ENCODE data around the gene TTLL8.

DNA sequence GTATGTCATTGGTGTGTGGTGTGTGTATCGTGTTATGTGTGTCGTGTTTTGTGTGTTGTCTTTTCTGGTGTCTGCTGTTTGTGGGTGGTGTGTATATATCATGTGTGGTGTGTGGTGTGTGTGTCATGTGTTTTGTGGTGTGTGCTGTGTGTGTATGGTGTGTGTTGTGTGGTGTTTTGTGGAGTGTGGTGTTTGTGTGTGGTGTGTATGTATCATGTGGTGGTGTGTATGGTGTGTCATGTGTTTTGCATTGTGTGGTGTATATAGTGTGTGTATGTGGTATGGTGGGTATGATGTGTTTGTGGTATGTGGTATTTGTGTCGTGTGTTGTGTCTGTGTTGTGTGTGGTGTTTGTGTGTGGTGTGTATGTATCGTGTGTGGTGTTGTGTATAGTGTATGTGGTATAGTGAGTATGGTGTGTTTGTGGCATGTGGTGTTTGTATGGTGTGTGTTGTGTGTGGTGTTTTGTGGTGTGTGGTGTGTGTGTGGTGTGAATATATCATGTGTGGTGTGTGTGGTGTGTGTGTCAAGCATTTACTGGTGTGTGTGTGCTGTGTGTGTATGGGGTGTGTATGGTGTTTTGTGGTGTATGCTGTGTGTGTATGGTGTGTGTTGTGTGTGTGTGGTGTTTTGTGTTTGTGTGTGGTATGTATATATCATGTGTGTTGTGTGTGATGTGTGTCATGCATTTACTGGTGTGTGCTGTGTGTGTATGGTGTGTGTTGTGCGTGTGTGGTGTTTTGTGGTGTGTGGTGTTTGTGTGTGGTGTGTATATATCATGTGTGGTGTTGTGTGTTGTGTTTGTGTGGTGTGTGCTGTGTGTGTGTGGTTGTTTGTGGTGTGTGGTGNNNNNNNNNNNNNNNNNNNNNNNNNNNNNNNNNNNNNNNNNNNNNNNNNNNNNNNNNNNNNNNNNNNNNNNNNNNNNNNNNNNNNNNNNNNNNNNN lies 84.8 kb downstream of the TTLL8 start:
- TF ChIP-seq CHD2 (IDR thresholded peaks at IDR 0.05; ENCODE audit: low read length, partially characterized antibody) (no peak), TEAD4 (IDR thresholded peaks at IDR 0.05; ENCODE audit: borderline replicate concordance, insufficient read depth) (no peak), RCOR1 (IDR thresholded peaks at IDR 0.05; ENCODE audit: low read length) (no peak), EP300 (IDR thresholded peaks at IDR 0.05; ENCODE audit: borderline replicate concordance in 1 of 2, low read depth in 1 of 2, low read length in 1 of 2) (no peak), ELF1 (IDR thresholded peaks at IDR 0.05) (no peak), YY1 (IDR thresholded peaks at IDR 0.05; ENCODE audit: low read depth) (no peak), JUND (IDR thresholded peaks at IDR 0.05) (no peak), POLR2AphosphoS5 (IDR thresholded peaks at IDR 0.05; ENCODE audit: low read depth, low read length) (no peak), TAF1 (IDR thresholded peaks at IDR 0.05; ENCODE audit: borderline replicate concordance, low read depth, low read length) (no peak), FOXM1 (IDR thresholded peaks at IDR 0.05; ENCODE audit: low read depth) (no peak)
- TF ChIP-seq, protein P1, sequence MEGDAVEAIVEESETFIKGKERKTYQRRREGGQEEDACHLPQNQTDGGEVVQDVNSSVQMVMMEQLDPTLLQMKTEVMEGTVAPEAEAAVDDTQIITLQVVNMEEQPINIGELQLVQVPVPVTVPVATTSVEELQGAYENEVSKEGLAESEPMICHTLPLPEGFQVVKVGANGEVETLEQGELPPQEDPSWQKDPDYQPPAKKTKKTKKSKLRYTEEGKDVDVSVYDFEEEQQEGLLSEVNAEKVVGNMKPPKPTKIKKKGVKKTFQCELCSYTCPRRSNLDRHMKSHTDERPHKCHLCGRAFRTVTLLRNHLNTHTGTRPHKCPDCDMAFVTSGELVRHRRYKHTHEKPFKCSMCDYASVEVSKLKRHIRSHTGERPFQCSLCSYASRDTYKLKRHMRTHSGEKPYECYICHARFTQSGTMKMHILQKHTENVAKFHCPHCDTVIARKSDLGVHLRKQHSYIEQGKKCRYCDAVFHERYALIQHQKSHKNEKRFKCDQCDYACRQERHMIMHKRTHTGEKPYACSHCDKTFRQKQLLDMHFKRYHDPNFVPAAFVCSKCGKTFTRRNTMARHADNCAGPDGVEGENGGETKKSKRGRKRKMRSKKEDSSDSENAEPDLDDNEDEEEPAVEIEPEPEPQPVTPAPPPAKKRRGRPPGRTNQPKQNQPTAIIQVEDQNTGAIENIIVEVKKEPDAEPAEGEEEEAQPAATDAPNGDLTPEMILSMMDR (IDR thresholded peaks at IDR 0.05), result no peak
- TF ChIP-seq, protein P2, sequence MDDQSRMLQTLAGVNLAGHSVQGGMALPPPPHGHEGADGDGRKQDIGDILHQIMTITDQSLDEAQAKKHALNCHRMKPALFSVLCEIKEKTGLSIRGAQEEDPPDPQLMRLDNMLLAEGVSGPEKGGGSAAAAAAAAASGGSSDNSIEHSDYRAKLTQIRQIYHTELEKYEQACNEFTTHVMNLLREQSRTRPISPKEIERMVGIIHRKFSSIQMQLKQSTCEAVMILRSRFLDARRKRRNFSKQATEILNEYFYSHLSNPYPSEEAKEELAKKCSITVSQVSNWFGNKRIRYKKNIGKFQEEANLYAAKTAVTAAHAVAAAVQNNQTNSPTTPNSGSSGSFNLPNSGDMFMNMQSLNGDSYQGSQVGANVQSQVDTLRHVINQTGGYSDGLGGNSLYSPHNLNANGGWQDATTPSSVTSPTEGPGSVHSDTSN (IDR thresholded peaks at IDR 0.05), result no peak
